NCI-H1930 (cell line): ENCODE data around the gene TERT.
A peak's percentile ranks its signal among the peaks of the same experiment; 100 is the strongest.
"Not testable (repeated sequence)": the region's sequence is repeated elsewhere in the genome, so short reads cannot be mapped to it uniquely, and the experiment has no call there.

Source experiments
- DNase-seq, 2 experiments: peaks; one replicate each; lab custom pipeline; 2025; lab: John Stamatoyannopoulos, UW

TERT gene

GRCh38 chr5:1294835-1295649 lies at the start of gene TERT:
TERT (minus strand) TSS chr5:1295068; CDS start chr5:1294989, 79 bp downstream.
- peak; percentile 57 to 69 for DNase-seq

- DNase-seq, result no peak
Observed at GRCh38 chr5:1343931-1344901, 49.3 kb upstream of the TERT start.

- DNase-seq, result no peak
Observed at GRCh38 chr5:1343315-1343751, 48.5 kb upstream of the TERT start.

GRCh38 chr5:1342711-1343110 lies 47.8 kb upstream of the TERT start:
- DNase-seq, result not testable (repeated sequence)

GRCh38 chr5:1342268-1342667 lies 47.4 kb upstream of the TERT start:
- no peak for DNase-seq

GRCh38 chr5:1341863-1342262 lies 47.0 kb upstream of the TERT start:
- DNase-seq, result no peak

GRCh38 chr5:1339818-1340210 lies 44.9 kb upstream of the TERT start:
- DNase-seq, result not testable (repeated sequence)

GRCh38 chr5:1339139-1339817 lies 44.4 kb upstream of the TERT start:
- DNase-seq, result not testable (repeated sequence)

GRCh38 chr5:1338506-1339070 lies 43.7 kb upstream of the TERT start:
- DNase-seq, result no peak

- no peak for DNase-seq
Observed at GRCh38 chr5:1338196-1338490, 43.3 kb upstream of the TERT start.

- no peak for DNase-seq
Observed at GRCh38 chr5:1337489-1338195, 42.8 kb upstream of the TERT start.

GRCh38 chr5:1336749-1337488 lies 42.1 kb upstream of the TERT start:
- no peak for DNase-seq

GRCh38 chr5:1336106-1336561 lies 41.3 kb upstream of the TERT start:
- DNase-seq, result no peak

- no peak for DNase-seq
Observed at GRCh38 chr5:1335540-1336095, 40.8 kb upstream of the TERT start.

GRCh38 chr5:1334831-1335539 lies 40.1 kb upstream of the TERT start:
- DNase-seq, result no peak

GRCh38 chr5:1333986-1334385 lies 39.1 kb upstream of the TERT start:
- DNase-seq, result no peak

GRCh38 chr5:1333286-1333685 lies 38.4 kb upstream of the TERT start:
- DNase-seq, result not testable (repeated sequence)

GRCh38 chr5:1332461-1333001 lies 37.7 kb upstream of the TERT start:
- DNase-seq, result no peak

- no peak for DNase-seq
Observed at GRCh38 chr5:1331861-1332405, 37.1 kb upstream of the TERT start.
